GM23338 (cell line): ENCODE results near the gene HDAC1. TPM values are rescaled to one million over a fixed set of nuclear protein-coding genes. Genes with fewer than 3 reads are reported as not detected.

Source experiments
- ATAC-seq: fragments of 200-7000 bp; cut with Tn5 transposase; 3 replicates; pipeline ENCODE4 v1.9.1; 2020
- DNase-seq: peaks from one replicate; pipeline ENCODE4 v3.0.0-alpha.2; 2015; ENCODE audit warnings: low spot score
- H2AFZ ChIP-seq: fragments of 200-600 bp; sonication (generic); 2 replicates; pipeline ENCODE4 v1.8.0; 2016; ENCODE audit warnings: antibody characterized with exemption, mild to moderate bottlenecking, moderate library complexity
- H3F3A ChIP-seq: fragments of 200-600 bp; sonication (generic); replicated peaks from 2 replicates; pipeline ENCODE4 v1.8.0; 2017; ENCODE audit warnings: antibody characterized with exemption, mixed run types, low read depth
- H3K27ac ChIP-seq: fragments of 200-600 bp; sonication (generic); 2 replicates; pipeline ENCODE4 v1.6.1; 2016; ENCODE audit warnings: low read depth
- H3K27me3 ChIP-seq: fragments of 200-600 bp; sonication (generic); 2 replicates; pipeline ENCODE4 v1.8.0; 2016; ENCODE audit warnings: mild to moderate bottlenecking, mixed run types, moderate library complexity; ENCODE audit not compliant: insufficient read depth
- H3K36me3 ChIP-seq: fragments of 200-600 bp; sonication (generic); 2 replicates; pipeline ENCODE4 v1.8.0; 2016; ENCODE audit warnings: mild to moderate bottlenecking; ENCODE audit not compliant: insufficient read depth
- H3K4me1 ChIP-seq: fragments of 200-600 bp; sonication (generic); 2 replicates; pipeline ENCODE4 v1.8.0; 2016; ENCODE audit warnings: mild to moderate bottlenecking, moderate library complexity; ENCODE audit not compliant: insufficient read depth
- H3K4me2 ChIP-seq: fragments of 200-600 bp; sonication (generic); 2 replicates; pipeline ENCODE4 v1.7.1; 2017; ENCODE audit warnings: mixed run types
- H3K4me3 ChIP-seq: fragments of 200-600 bp; sonication (generic); 2 replicates; pipeline ENCODE4 v1.6.1; 2016; ENCODE audit warnings: mixed run types
- H3K79me2 ChIP-seq: fragments of 200-600 bp; sonication (generic); replicated peaks from 2 replicates; pipeline ENCODE4 v1.8.0; 2017; ENCODE audit warnings: mild to moderate bottlenecking; ENCODE audit not compliant: insufficient read depth
- H3K9me2 ChIP-seq: fragments of 200-600 bp; sonication (generic); 2 replicates; pipeline ENCODE4 v1.8.0; 2017; ENCODE audit not compliant: insufficient read depth
- H4K20me1 ChIP-seq: fragments of 200-600 bp; sonication (generic); replicated peaks from 2 replicates; pipeline ENCODE4 v1.8.0; 2017; ENCODE audit warnings: mild to moderate bottlenecking; ENCODE audit not compliant: insufficient read depth
- H3K27ac Mint-ChIP-seq: 2 replicates; pipeline ENCODE4 v1.8.0; 2020; ENCODE audit warnings: inconsistent platforms, mild to moderate bottlenecking, moderate library complexity, mixed read lengths
- H3K27me3 Mint-ChIP-seq: 3 replicates; pipeline ENCODE4 v1.8.0; 2022; ENCODE audit warnings: low read depth, mild to moderate bottlenecking, moderate library complexity, mixed read lengths, inconsistent platforms; ENCODE audit not compliant: insufficient read depth, poor library complexity
- H3K36me3 Mint-ChIP-seq: 3 replicates; pipeline ENCODE4 v1.8.0; 2021; ENCODE audit warnings: low read depth, mild to moderate bottlenecking, inconsistent platforms, moderate library complexity, mixed read lengths
- H3K4me1 Mint-ChIP-seq: 3 replicates; pipeline ENCODE4 v1.8.0; 2020; ENCODE audit warnings: mild to moderate bottlenecking, inconsistent platforms, mixed read lengths
- H3K4me3 Mint-ChIP-seq: 3 replicates; pipeline ENCODE4 v1.8.0; 2021; ENCODE audit warnings: moderate library complexity, mild to moderate bottlenecking, inconsistent platforms, mixed read lengths
- H3K9me3 Mint-ChIP-seq: 3 replicates; pipeline ENCODE4 v1.8.0; 2020; ENCODE audit warnings: moderate library complexity, mild to moderate bottlenecking, inconsistent platforms, mixed read lengths
- EZH2phosphoT487 ChIP-seq: fragments of 200-600 bp; sonication (generic); IDR thresholded peaks from one replicate; pipeline ENCODE4 v1.8.1; 2018; ENCODE audit warnings: antibody characterized with exemption; ENCODE audit not compliant: unreplicated experiment
- NANOG ChIP-seq: IDR thresholded peaks from 2 replicates; pipeline ENCODE4 v1.6.1; 2016; ENCODE audit warnings: antibody characterized with exemption, borderline replicate concordance
- POLR2AphosphoS5 ChIP-seq: IDR thresholded peaks from 2 replicates; pipeline ENCODE4 v1.6.1; 2016; ENCODE audit warnings: antibody characterized with exemption, low read depth
- ZNF114 ChIP-seq: fragments of 250-450 bp; sonication (Bioruptor Pico); IDR thresholded peaks from 2 replicates; pipeline ENCODE4 v1.5.0; 2020; ENCODE audit warnings: mild to moderate bottlenecking, moderate library complexity
- polyA plus RNA-seq: library from polyadenylated mRNA; unstranded; fragments of >200 nt; fragmentation: Nextera tagmentation; extraction: Ambion mirVana; gene quantifications from 2 replicates; pipeline ENCODE4 v1.2.1, GENCODE V29; 2016
- total RNA-seq: library from RNA; depleted of rRNA; stranded (reverse); fragments of >200 nt; shearing (Covaris generic); gene quantifications from 2 replicates; pipeline ENCODE4 v1.2.3, GENCODE V29; 2014
- TF ChIP-seq, protein P1 (sequence below), 2 experiments: fragments of 200-600 bp in 1 of 2; sonication (generic) in 1 of 2; conservative IDR thresholded peaks; 2 replicates each; pipeline versions ENCODE4 v1.5.1 to v1.6.1; 2016 to 2017; ENCODE audit warnings: antibody characterized with exemption in 2 of 2, low read depth in 2 of 2, mild to moderate bottlenecking in 2 of 2, moderate library complexity in 1 of 2

HDAC1 gene
- total and polyA plus RNA-seq, 2 experiments from 2014 or later: 82.6 to 104 TPM

DNA sequence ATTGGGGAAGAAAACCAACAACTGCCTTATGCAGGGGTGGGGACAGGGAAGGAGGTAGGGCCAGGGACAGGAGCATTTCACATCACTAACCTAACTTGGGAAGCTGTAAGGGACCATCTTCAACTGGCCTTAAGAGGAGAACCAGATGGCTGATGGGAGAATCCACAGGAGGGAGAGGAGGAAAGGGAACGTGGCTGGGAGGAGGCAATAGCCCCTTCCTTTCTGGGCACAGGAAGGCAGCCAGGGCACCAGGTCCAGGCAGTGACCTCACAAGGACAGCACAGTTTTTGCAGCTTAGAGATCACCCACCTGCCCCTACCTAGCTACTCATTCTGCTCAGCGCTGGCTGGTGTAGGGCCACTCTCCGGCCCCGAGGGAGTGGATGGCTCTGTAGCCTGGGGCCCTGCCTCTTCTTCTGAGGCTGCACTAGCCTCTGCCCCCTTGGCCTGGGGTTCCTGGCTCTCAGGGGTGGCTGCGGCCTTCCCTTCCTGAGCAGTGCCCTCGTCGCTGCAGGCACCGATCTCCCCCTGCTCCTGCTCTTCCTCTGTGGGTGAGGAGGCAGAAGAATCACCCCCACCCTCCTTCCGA is 42.5 kb downstream of the HDAC1 start:
- H3K27ac Mint-ChIP-seq: peak overlapping the region; percentile 46
- H3K36me3 ChIP-seq: no peaks in the 10 kb centered on the region; the same call in none of the 2 replicates
- no peak for DNase-seq

DNA sequence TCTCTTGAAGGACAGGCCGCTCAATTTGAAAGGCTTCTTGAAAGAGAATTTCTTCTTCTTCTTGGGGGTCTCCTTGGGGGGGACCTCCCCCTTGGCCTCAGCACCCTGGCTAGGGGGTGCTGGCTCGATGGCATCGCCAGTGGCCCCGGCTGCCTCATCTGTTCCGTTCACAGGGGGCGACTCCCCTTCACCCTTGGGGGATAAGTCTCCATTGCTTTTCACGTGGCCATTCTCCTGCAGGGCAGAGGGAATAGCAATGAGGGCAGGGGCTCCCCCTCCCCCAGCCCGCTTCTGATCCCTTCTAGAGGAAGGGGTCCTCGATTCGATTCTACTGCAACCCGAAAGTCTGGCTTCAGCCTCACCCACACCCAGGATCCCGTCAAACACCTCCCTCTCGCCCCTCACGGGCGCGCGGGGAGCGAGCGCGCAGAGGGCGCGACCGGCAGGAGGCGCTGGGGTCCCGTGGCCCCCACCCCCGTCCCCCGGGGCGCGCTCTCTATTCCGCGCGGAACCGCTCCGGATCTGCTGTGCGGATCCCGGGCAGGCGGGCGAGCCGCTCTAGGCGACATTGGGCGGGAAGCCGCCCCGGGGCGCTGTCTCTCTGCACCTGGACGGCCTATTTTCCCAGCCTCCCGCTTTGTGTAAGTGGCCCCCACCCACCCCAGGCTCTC is 43.1 kb downstream of the HDAC1 start:
- peak; percentile 3 for ATAC-seq
- H3K36me3 ChIP-seq: no peaks in the 10 kb centered on the region; the same call in none of the 2 replicates
- peaks cover 7% of the 10 kb centered on the region; the same call in 1 of the 2 replicates for H3K27me3 ChIP-seq
- TF ChIP-seq NANOG: no peak
- TF ChIP-seq, protein P1, sequence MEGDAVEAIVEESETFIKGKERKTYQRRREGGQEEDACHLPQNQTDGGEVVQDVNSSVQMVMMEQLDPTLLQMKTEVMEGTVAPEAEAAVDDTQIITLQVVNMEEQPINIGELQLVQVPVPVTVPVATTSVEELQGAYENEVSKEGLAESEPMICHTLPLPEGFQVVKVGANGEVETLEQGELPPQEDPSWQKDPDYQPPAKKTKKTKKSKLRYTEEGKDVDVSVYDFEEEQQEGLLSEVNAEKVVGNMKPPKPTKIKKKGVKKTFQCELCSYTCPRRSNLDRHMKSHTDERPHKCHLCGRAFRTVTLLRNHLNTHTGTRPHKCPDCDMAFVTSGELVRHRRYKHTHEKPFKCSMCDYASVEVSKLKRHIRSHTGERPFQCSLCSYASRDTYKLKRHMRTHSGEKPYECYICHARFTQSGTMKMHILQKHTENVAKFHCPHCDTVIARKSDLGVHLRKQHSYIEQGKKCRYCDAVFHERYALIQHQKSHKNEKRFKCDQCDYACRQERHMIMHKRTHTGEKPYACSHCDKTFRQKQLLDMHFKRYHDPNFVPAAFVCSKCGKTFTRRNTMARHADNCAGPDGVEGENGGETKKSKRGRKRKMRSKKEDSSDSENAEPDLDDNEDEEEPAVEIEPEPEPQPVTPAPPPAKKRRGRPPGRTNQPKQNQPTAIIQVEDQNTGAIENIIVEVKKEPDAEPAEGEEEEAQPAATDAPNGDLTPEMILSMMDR (conservative IDR thresholded peaks at IDR 0.05; ENCODE audit: low read depth in 2 of 2): peak; percentile 60 to 64
- no peak overlapping the region for H2AFZ ChIP-seq
- no peaks in the 10 kb centered on the region for H3K9me2 ChIP-seq
- peaks cover 36% of the 10 kb centered on the region for H4K20me1 ChIP-seq
- Mint-ChIP-seq H3K27ac (peak overlapping the region; percentile 98), H3K36me3 (peaks cover 51% of the 10 kb centered on the region), H3K4me3 (peak overlapping the region; percentile 96), H3K27me3 (peaks cover 42% of the 10 kb centered on the region), H3K4me1 (peaks cover 47% of the 10 kb centered on the region), H3K9me3 (peaks cover 5% of the 10 kb centered on the region; the same call in 2 of the 3 replicates)
- peaks cover 34% of the 10 kb centered on the region for H3K4me1 ChIP-seq
- H3F3A ChIP-seq: peaks cover 32% of the 10 kb centered on the region
- peak; percentile 55 for DNase-seq
- peaks cover 18% of the 10 kb centered on the region for H3K79me2 ChIP-seq
- peak overlapping the region; percentile 95 for H3K4me3 ChIP-seq
- peak overlapping the region; percentile 81 for H3K27ac ChIP-seq
- H3K4me2 ChIP-seq: peak overlapping the region; percentile 98

More for the DNA sequence above, 42.5 kb downstream of the HDAC1 start:
- H3K9me3 Mint-ChIP-seq: peaks cover 5% of the 10 kb centered on the region; the same call in 2 of the 3 replicates
- peaks cover 18% of the 10 kb centered on the region for H3K79me2 ChIP-seq
- no peak for TF ChIP-seq ZNF114 (CRISPR knock-in tag)
- TF ChIP-seq POLR2AphosphoS5: peak; percentile 28
- TF ChIP-seq, protein P1 (conservative IDR thresholded peaks at IDR 0.05; ENCODE audit: low read depth in 2 of 2): no peak
- TF ChIP-seq EZH2phosphoT487: no peak
- peak overlapping the region; percentile 95 for H3K4me3 ChIP-seq
- H3K4me1 Mint-ChIP-seq: peaks cover 47% of the 10 kb centered on the region
- no peak overlapping the region for H2AFZ ChIP-seq
- peaks cover 7% of the 10 kb centered on the region; the same call in 1 of the 2 replicates for H3K27me3 ChIP-seq
- peaks cover 42% of the 10 kb centered on the region for H3K27me3 Mint-ChIP-seq
- peak overlapping the region; percentile 98 for H3K4me2 ChIP-seq
- H3K4me3 Mint-ChIP-seq: peak overlapping the region; percentile 96
- peaks cover 34% of the 10 kb centered on the region for H3K4me1 ChIP-seq
- peaks cover 57% of the 10 kb centered on the region for H3K36me3 Mint-ChIP-seq
- no peak for ATAC-seq
- peaks cover 36% of the 10 kb centered on the region for H4K20me1 ChIP-seq
- peak overlapping the region; percentile 81 for H3K27ac ChIP-seq
- H3F3A ChIP-seq: peaks cover 32% of the 10 kb centered on the region
- no peaks in the 10 kb centered on the region for H3K9me2 ChIP-seq
